SJCRH30 (cell line): ENCODE results near the gene PUSL1. TPM values are rescaled to one million over a fixed set of nuclear protein-coding genes. Genes with fewer than 3 reads are reported as not detected.

ENCODE experiments used
- DNase-seq, 2 experiments: peaks; one replicate each; pipeline ENCODE4 v3.0.0-alpha.2; 2015 to 2020
- H3K27ac ChIP-seq: fragments of 250-450 bp; sonication (Bioruptor Pico); 2 replicates; pipeline ENCODE4 v1.5.1; 2020; ENCODE audit warnings: mild to moderate bottlenecking, moderate library complexity
- H3K27me3 ChIP-seq: fragments of 250-450 bp; sonication (Bioruptor Pico); 2 replicates; pipeline ENCODE4 v1.5.1; 2020; ENCODE audit warnings: mild to moderate bottlenecking, moderate library complexity
- H3K36me3 ChIP-seq: fragments of 250-450 bp; sonication (Bioruptor Pico); 2 replicates; pipeline ENCODE4 v1.5.1; 2020; ENCODE audit warnings: mild to moderate bottlenecking, moderate library complexity
- H3K4me1 ChIP-seq: fragments of 250-450 bp; sonication (Bioruptor Pico); 2 replicates; pipeline ENCODE4 v1.5.1; 2020; ENCODE audit warnings: mild to moderate bottlenecking, moderate library complexity
- H3K4me3 ChIP-seq: fragments of 250-450 bp; sonication (Bioruptor Pico); 2 replicates; pipeline ENCODE4 v1.5.1; 2020; ENCODE audit warnings: mild to moderate bottlenecking, moderate library complexity
- H3K9me3 ChIP-seq: fragments of 250-450 bp; sonication (Bioruptor Pico); replicated peaks from 2 replicates; pipeline ENCODE4 v1.5.1; 2020; ENCODE audit warnings: mild to moderate bottlenecking, moderate library complexity
- total RNA-seq: library from RNA; depleted of rRNA; stranded (reverse); fragments of >200 nt; shearing (Covaris generic); gene quantifications from 2 replicates; pipeline ENCODE4 v1.2.3, GENCODE V29; 2014; rRNA removed

PUSL1 gene
- total RNA-seq, 1 experiment from 2014 or later, result 25.3 TPM

GRCh38 chr1:1359308-1359663 is 50.9 kb downstream of the PUSL1 start:
- Histone ChIP-seq H3K4me1 (peaks cover 30% of the 10 kb centered on the region), H3K9me3 (no peaks in the 10 kb centered on the region), H3K27me3 (no peaks in the 10 kb centered on the region), H3K4me3 (no peak overlapping the region), H3K36me3 (no peaks in the 10 kb centered on the region), H3K27ac (peak overlapping the region; percentile 87)
- DNase-seq, result peak in 1 of 2 experiments; percentile 60

- peak; percentile 78 to 83 for DNase-seq
- H3K27ac ChIP-seq, result peak overlapping the region; percentile 87
- no peaks in the 10 kb centered on the region for H3K36me3 ChIP-seq
- no peaks in the 10 kb centered on the region for H3K9me3 ChIP-seq
- H3K27me3 ChIP-seq, result no peaks in the 10 kb centered on the region
- H3K4me1 ChIP-seq, result peaks cover 30% of the 10 kb centered on the region
- 0 out of 2 replicates have a peak overlapping the region, but pooled peaks have one; percentile 1 for H3K4me3 ChIP-seq
Observed at GRCh38 chr1:1359664-1360468, 51.5 kb downstream of the PUSL1 start.

DNA sequence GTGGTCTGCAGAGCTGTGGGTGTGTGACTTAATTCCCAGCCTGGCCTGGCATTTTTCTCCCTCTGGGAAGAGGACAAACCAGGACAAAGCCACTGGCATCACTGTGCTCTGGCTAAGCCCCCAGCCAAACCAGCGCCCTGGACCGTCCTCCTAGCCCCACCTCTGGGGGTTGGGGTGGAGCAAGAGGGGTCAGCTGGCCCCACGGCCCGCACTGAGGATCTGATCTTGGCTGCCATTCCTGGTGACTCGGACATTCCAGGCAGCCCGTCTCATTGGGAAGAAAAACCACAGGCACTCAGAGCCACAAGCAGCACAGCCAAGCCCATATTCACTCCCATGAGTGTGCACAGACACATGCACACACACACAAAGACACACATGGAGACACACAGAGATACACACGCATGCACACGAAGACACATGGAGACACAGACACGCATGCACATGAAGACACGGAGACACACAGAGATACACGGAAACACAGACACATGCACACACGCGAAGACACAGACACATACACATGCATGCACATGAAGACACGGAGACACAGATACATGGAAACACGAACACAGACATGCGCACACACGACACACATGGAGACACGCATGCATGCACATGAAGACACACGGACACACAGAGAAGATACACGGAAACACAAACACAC is 52.2 kb downstream of the PUSL1 start:
- peak; percentile 79 to 85 for DNase-seq
- Histone ChIP-seq H3K27ac (peak overlapping the region; percentile 87), H3K9me3 (0 out of 2 replicates have a peak, but pooled peaks cover under 1% of the 10 kb centered on the region), H3K4me1 (peaks cover 30% of the 10 kb centered on the region), H3K36me3 (no peaks in the 10 kb centered on the region), H3K27me3 (no peaks in the 10 kb centered on the region), H3K4me3 (no peak overlapping the region)

Other genes starting within 250 kb of the PUSL1 start
- not detected in 2 replicates for gene RNF223, start 234.3 kb upstream of the PUSL1 start, total RNA-seq
- gene C1orf159, start 192.5 kb upstream of the PUSL1 start, total RNA-seq, result 19.9 and 20.8 TPM in 2 replicates
- 0.42 and 0.73 TPM in 2 replicates for gene TTLL10, start 134.7 kb upstream of the PUSL1 start, total RNA-seq
- gene TNFRSF18, start 102.0 kb upstream of the PUSL1 start, total RNA-seq, result 0.33 and 0.93 TPM in 2 replicates
- gene TNFRSF4, start 94.4 kb upstream of the PUSL1 start, total RNA-seq, result 2.8 and 4.7 TPM in 2 replicates
- gene SDF4, start 76.6 kb upstream of the PUSL1 start, total RNA-seq, result 86.7 and 87.1 TPM in 2 replicates
- gene B3GALT6, start 76.4 kb upstream of the PUSL1 start, total RNA-seq, result 32.4 and 33.4 TPM in 2 replicates
- 0.30 TPM in 1 of 2 replicates, not detected in the other for gene C1QTNF12, start 61.9 kb upstream of the PUSL1 start, total RNA-seq
- 109 and 115 TPM in 2 replicates for gene UBE2J2, start 34.7 kb upstream of the PUSL1 start, total RNA-seq
- 1.1 and 2.2 TPM in 2 replicates for gene SCNN1D, start 28.2 kb upstream of the PUSL1 start, total RNA-seq
- 18.7 and 27.4 TPM in 2 replicates for gene ACAP3, start 667 bp upstream of the PUSL1 start, total RNA-seq
- gene INTS11, start 16.1 kb downstream of the PUSL1 start, total RNA-seq, result 66.0 and 78.7 TPM in 2 replicates
- gene CPTP, start 16.2 kb downstream of the PUSL1 start, total RNA-seq, result 22.1 and 22.3 TPM in 2 replicates
- gene TAS1R3, start 22.7 kb downstream of the PUSL1 start, total RNA-seq, result 0.15 and 0.47 TPM in 2 replicates
- gene DVL1, start 40.8 kb downstream of the PUSL1 start, total RNA-seq, result 45.8 and 52.5 TPM in 2 replicates
- 11.3 and 13.8 TPM in 2 replicates for gene MXRA8, start 50.0 kb downstream of the PUSL1 start, total RNA-seq
- gene AURKAIP1, start 66.6 kb downstream of the PUSL1 start, total RNA-seq, result 177 and 208 TPM in 2 replicates
- gene CCNL2, start 90.7 kb downstream of the PUSL1 start, total RNA-seq, result 124 and 196 TPM in 2 replicates
- 229 and 236 TPM in 2 replicates for gene MRPL20, start 98.7 kb downstream of the PUSL1 start, total RNA-seq
- 6.1 and 6.2 TPM in 2 replicates for gene ANKRD65, start 112.7 kb downstream of the PUSL1 start, total RNA-seq
- 0.58 and 3.3 TPM in 2 replicates for gene VWA1, start 127.1 kb downstream of the PUSL1 start, total RNA-seq
- 0.20 TPM in 1 of 2 replicates, not detected in the other for gene ATAD3C, start 141.1 kb downstream of the PUSL1 start, total RNA-seq
- gene ATAD3B, start 163.2 kb downstream of the PUSL1 start, total RNA-seq, result 53.1 and 55.5 TPM in 2 replicates
- gene ATAD3A, start 203.6 kb downstream of the PUSL1 start, total RNA-seq, result 72.6 and 74.7 TPM in 2 replicates
- gene TMEM240, start 232.0 kb downstream of the PUSL1 start, total RNA-seq, result 1.5 and 1.9 TPM in 2 replicates